DOHH2 (cell line): ENCODE results near the gene RSBN1.

Source experiments
- EZH2phosphoT487 ChIP-seq: fragments of 200-600 bp; sonication (generic); IDR thresholded peaks from 2 replicates; pipeline ENCODE4 v1.6.1; 2017; ENCODE audit warnings: borderline replicate concordance, mild to moderate bottlenecking, antibody characterized with exemption, low read length, moderate library complexity, mixed read lengths
- TF ChIP-seq, protein P1 (sequence below): fragments of 200-600 bp; sonication (generic); IDR thresholded peaks from one replicate; pipeline ENCODE4 v1.5.1; 2014; ENCODE audit warnings: antibody characterized with exemption, mild to moderate bottlenecking, low read depth, low read length; ENCODE audit not compliant: poor library complexity, severe bottlenecking

DNA sequence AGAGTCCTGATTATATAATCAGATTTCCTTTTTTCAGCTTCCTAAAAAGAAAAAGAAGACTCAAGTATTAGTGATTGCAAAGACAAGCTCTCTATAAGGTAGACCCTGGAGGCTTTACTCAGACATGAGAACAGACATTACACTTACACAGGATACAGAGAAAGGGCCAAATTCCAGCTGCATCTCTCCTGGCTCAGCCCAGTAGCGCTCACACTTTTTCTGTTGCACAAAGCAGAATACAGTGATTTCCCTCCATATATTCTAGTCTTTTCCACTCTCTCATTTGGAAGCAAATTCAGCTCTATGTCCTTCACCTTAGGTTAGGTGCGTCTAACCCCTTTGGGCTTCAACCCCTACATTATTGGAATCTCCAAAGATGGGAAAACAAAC lies 44.1 kb upstream of the RSBN1 start:
- TF ChIP-seq, protein P1, sequence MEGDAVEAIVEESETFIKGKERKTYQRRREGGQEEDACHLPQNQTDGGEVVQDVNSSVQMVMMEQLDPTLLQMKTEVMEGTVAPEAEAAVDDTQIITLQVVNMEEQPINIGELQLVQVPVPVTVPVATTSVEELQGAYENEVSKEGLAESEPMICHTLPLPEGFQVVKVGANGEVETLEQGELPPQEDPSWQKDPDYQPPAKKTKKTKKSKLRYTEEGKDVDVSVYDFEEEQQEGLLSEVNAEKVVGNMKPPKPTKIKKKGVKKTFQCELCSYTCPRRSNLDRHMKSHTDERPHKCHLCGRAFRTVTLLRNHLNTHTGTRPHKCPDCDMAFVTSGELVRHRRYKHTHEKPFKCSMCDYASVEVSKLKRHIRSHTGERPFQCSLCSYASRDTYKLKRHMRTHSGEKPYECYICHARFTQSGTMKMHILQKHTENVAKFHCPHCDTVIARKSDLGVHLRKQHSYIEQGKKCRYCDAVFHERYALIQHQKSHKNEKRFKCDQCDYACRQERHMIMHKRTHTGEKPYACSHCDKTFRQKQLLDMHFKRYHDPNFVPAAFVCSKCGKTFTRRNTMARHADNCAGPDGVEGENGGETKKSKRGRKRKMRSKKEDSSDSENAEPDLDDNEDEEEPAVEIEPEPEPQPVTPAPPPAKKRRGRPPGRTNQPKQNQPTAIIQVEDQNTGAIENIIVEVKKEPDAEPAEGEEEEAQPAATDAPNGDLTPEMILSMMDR = no peak
- no peak for TF ChIP-seq EZH2phosphoT487
